Measurements from ENCODE around the gene TMEM80. TPM values are rescaled to one million over a fixed set of nuclear protein-coding genes. Genes with fewer than 3 reads are reported as not detected.

Gene TMEM80
- total and polyA plus RNA-seq, 10 of the 15 experiments (the other 5 are each of a cell fraction or from before 2014, with no cell fraction given), result 6.7 to 30.9 (median 20.7) TPM

DNA sequence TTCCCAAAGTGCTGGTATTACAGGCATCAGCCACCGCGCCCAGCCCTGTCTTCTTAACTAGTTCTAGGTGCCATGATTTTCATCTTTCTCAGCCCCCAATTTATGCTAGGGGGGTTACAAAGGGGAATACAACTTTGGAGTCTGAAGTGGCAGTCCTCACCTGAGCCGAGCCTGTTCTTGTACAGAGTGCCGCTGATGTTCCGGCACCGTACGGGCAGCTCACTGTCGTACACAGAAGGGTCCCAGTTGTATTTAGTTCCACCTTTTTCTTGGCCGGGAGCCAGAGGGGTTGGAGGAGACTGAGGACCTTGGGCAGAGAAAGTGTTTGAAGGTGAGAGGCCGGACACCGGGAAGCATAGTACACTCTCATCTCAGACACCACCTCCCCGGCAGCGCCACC lies 7.9 kb upstream of the TMEM80 start:
- 96% methylated on average over 13 of the region's 13 CpGs for WGBS (ENCODE audit: insufficient coverage, insufficient replicate concordance, low lambda C conversion rate, missing lambda C conversion rate)
- H3K27me3 ChIP-seq (replicated peaks in 1 of 2; ENCODE audit: control insufficient read depth in 2 of 2, insufficient read depth in 2 of 2, low read length in 1 of 2), result no peaks in the 10 kb centered on the region
- H4K20me1 ChIP-seq (ENCODE audit: control insufficient read depth, insufficient read depth), result no peaks in the 10 kb centered on the region; the same call in 1 of the 2 replicates
- no peaks in the 10 kb centered on the region for H3K9me3 ChIP-seq (replicated peaks; ENCODE audit: control insufficient read depth, insufficient read depth, low read length)
- POLR2A ChIA-PET, result interaction anchor here (1.1 kb wide), 1 partner anchor 103 kb away, joined by 3 read pairs; no protein-coding TSS in a partner anchor
- H3K79me2 ChIP-seq (ENCODE audit: control insufficient read depth, insufficient read depth, low read length), result peaks cover 9% of the 10 kb centered on the region
- BruUV-seq (replicated peaks), result no TSS peak
- FAIRE-seq (no peak), DNase-seq (ENCODE audit: low read depth, low spot score) (no peak), ATAC-seq (no peak)
- intact Hi-C loops (cut with micrococcal nuclease; ENCODE audit: unreplicated experiment), result no loop called here
- no peak overlapping the region for H3K4me3 ChIP-seq
- H3K9ac ChIP-seq (ENCODE audit: control insufficient read depth, insufficient read depth, low read length), result no peak overlapping the region
- in situ Hi-C loops (cut with MboI), result no loop called here
- RAD21 ChIA-PET (ENCODE audit: unreplicated experiment), result no interaction called here
- CTCF ChIA-PET, result no interaction called here
- TF ChIP-seq RAD51 (IDR thresholded peaks at IDR 0.05), result no peak
- TF ChIP-seq GABPA (IDR thresholded peaks at IDR 0.05; ENCODE audit: low read depth), result no peak
- TF ChIP-seq, protein P1, sequence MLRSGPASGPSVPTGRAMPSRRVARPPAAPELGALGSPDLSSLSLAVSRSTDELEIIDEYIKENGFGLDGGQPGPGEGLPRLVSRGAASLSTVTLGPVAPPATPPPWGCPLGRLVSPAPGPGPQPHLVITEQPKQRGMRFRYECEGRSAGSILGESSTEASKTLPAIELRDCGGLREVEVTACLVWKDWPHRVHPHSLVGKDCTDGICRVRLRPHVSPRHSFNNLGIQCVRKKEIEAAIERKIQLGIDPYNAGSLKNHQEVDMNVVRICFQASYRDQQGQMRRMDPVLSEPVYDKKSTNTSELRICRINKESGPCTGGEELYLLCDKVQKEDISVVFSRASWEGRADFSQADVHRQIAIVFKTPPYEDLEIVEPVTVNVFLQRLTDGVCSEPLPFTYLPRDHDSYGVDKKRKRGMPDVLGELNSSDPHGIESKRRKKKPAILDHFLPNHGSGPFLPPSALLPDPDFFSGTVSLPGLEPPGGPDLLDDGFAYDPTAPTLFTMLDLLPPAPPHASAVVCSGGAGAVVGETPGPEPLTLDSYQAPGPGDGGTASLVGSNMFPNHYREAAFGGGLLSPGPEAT (IDR thresholded peaks at IDR 0.05; ENCODE audit: low read depth), result no peak
- no peak for TF ChIP-seq KLF5 (IDR thresholded peaks at IDR 0.05; ENCODE audit: partially characterized antibody)
- no peak overlapping the region for H3K4me2 ChIP-seq (ENCODE audit: control insufficient read depth, insufficient read depth)
- SMC1A ChIA-PET (ENCODE audit: uncharacterized antibody, unreplicated experiment), result no interaction called here
- peaks cover 7% of the 10 kb centered on the region; the same call in 1 of the 2 replicates for H3K4me1 ChIP-seq (ENCODE audit: control insufficient read depth, insufficient read depth, low read length)
- peaks cover 17 to 21% of the 10 kb centered on the region in 2 experiments; a peak in 3 of 4 replicates for H3K36me3 ChIP-seq (ENCODE audit: control insufficient read depth in 2 of 2, insufficient read depth in 2 of 2, low read length in 1 of 2)
- no peak overlapping the region for H3K27ac ChIP-seq (ENCODE audit: control insufficient read depth, insufficient read depth)
- H2AFZ ChIP-seq (ENCODE audit: control insufficient read depth, low read depth, low read length), result no peak overlapping the region

DNA sequence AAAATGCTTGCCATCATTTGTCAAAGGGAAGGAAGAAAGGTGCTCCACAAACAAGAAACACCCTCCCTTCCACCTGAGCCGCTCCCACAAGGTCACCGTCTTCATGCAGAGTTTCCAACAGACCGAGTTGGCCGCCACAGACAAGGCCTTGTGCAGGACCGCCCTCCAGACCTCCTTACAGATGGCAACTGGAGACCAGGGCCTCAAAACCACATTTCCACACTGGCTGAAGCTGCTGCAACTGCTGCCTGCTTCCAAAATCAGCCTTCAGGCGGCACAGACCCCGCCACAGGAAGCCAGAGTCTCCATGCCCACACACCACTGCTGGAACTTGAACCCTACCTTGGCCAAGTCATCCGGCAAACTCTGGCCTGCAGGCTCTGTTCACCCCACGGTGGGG lies 6.9 kb upstream of the TMEM80 start:
- H3K9ac ChIP-seq (ENCODE audit: control insufficient read depth, insufficient read depth, low read length), result no peak overlapping the region
- H3K27ac ChIP-seq (ENCODE audit: control insufficient read depth, insufficient read depth), result no peak overlapping the region
- in situ Hi-C loops (cut with MboI), result no loop called here
- H3K79me2 ChIP-seq (ENCODE audit: control insufficient read depth, insufficient read depth, low read length), result peaks cover 17% of the 10 kb centered on the region
- DNase-seq (ENCODE audit: low read depth, low spot score), result no peak
- TF ChIP-seq RB1 (IDR thresholded peaks at IDR 0.05; ENCODE audit: borderline replicate concordance), result no peak
- TF ChIP-seq RELA (IDR thresholded peaks at IDR 0.05; ENCODE audit: borderline replicate concordance, partially characterized antibody), result no peak
- no peak for TF ChIP-seq RCOR1 (conservative IDR thresholded peaks at IDR 0.05; ENCODE audit: low read depth, low read length)
- no peak for TF ChIP-seq ZNF24 (IDR thresholded peaks at IDR 0.05)
- TF ChIP-seq, protein P2, sequence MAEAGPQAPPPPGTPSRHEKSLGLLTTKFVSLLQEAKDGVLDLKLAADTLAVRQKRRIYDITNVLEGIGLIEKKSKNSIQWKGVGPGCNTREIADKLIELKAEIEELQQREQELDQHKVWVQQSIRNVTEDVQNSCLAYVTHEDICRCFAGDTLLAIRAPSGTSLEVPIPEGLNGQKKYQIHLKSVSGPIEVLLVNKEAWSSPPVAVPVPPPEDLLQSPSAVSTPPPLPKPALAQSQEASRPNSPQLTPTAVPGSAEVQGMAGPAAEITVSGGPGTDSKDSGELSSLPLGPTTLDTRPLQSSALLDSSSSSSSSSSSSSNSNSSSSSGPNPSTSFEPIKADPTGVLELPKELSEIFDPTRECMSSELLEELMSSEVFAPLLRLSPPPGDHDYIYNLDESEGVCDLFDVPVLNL (IDR thresholded peaks at IDR 0.05; ENCODE audit: low read depth, low read length), result no peak
- RAD21 ChIA-PET (ENCODE audit: unreplicated experiment), result no interaction called here
- SMC1A ChIA-PET (ENCODE audit: uncharacterized antibody, unreplicated experiment), result no interaction called here
- H3K27me3 ChIP-seq (replicated peaks in 1 of 2; ENCODE audit: control insufficient read depth in 2 of 2, insufficient read depth in 2 of 2, low read length in 1 of 2), result no peaks in the 10 kb centered on the region
- peaks cover 15 to 17% of the 10 kb centered on the region in 2 experiments; a peak in 3 of 4 replicates for H3K36me3 ChIP-seq (ENCODE audit: control insufficient read depth in 2 of 2, insufficient read depth in 2 of 2, low read length in 1 of 2)
- H4K20me1 ChIP-seq (ENCODE audit: control insufficient read depth, insufficient read depth), result no peaks in the 10 kb centered on the region; the same call in 1 of the 2 replicates
- no peaks in the 10 kb centered on the region for H3K9me3 ChIP-seq (replicated peaks; ENCODE audit: control insufficient read depth, insufficient read depth, low read length)
- intact Hi-C loops (cut with micrococcal nuclease; ENCODE audit: unreplicated experiment), result no loop called here
- no TSS peak for BruUV-seq (replicated peaks)
- no peak overlapping the region for H2AFZ ChIP-seq (ENCODE audit: control insufficient read depth, low read depth, low read length)
- FAIRE-seq, result no peak
- H3K4me2 ChIP-seq (ENCODE audit: control insufficient read depth, insufficient read depth), result no peak overlapping the region
- no peak for ATAC-seq
- POLR2A ChIA-PET, result no interaction called here
- CTCF ChIA-PET, result interaction anchor here (2.0 kb wide), 1 partner anchor 27 kb away, joined by 5 read pairs; no protein-coding TSS in a partner anchor
- H3K4me3 ChIP-seq, result no peak overlapping the region
- 91% methylated on average over 9 of the region's 9 CpGs for WGBS (ENCODE audit: insufficient coverage, insufficient replicate concordance, low lambda C conversion rate, missing lambda C conversion rate)
- peaks cover 12% of the 10 kb centered on the region for H3K4me1 ChIP-seq (ENCODE audit: control insufficient read depth, insufficient read depth, low read length)

All from GM12878 (cell line).